ENCODE measurements around the gene TMEFF2.

DNA sequence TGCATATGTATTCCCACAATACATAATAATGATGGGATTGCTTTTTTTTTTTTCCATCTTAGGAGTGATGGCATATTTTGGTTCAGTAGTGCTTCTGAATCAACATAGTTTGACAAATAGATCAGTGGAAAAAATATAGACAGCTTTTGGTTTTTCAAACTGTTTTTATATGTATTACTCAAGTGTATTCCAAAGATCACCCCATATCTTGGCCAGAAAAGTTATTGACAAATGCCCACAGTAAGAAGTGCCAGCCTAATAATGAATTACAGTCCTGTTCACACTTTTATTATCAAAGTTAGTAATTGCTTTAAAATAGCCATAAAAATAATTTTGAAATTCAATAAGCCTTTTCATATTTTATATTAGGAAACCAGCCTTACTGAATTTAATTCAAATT is 95.0 kb downstream of the TMEFF2 start:
- TF ChIP-seq, protein P1, sequence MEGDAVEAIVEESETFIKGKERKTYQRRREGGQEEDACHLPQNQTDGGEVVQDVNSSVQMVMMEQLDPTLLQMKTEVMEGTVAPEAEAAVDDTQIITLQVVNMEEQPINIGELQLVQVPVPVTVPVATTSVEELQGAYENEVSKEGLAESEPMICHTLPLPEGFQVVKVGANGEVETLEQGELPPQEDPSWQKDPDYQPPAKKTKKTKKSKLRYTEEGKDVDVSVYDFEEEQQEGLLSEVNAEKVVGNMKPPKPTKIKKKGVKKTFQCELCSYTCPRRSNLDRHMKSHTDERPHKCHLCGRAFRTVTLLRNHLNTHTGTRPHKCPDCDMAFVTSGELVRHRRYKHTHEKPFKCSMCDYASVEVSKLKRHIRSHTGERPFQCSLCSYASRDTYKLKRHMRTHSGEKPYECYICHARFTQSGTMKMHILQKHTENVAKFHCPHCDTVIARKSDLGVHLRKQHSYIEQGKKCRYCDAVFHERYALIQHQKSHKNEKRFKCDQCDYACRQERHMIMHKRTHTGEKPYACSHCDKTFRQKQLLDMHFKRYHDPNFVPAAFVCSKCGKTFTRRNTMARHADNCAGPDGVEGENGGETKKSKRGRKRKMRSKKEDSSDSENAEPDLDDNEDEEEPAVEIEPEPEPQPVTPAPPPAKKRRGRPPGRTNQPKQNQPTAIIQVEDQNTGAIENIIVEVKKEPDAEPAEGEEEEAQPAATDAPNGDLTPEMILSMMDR (IDR thresholded peaks at IDR 0.05 in 4 of 5, conservative IDR thresholded peaks at IDR 0.05 in 1 of 5): no peak
- no peak for TF ChIP-seq POLR2A (IDR thresholded peaks at IDR 0.05)

Data from gastrocnemius medialis (tissue), 4 donors.